ENCODE data around the gene CTIF.

GRCh38 chr18:48612917-48613316 is 74.1 kb downstream of the CTIF start:
- TF ChIP-seq EZH2 (IDR thresholded peaks at IDR 0.05; ENCODE audit: low read depth, unreplicated experiment) (no peak), POLR2AphosphoS5 (IDR thresholded peaks at IDR 0.05; ENCODE audit: low read depth) (no peak), STAT1 (IDR thresholded peaks at IDR 0.05; ENCODE audit: unreplicated experiment) (no peak), EZH2phosphoT487 (IDR thresholded peaks at IDR 0.05; ENCODE audit: unreplicated experiment) (no peak), NANOG (IDR thresholded peaks at IDR 0.05; ENCODE audit: borderline replicate concordance) (no peak), ZNF114 (CRISPR knock-in tag; IDR thresholded peaks at IDR 0.05) (no peak), JUNB (IDR thresholded peaks at IDR 0.05; ENCODE audit: unreplicated experiment) (no peak), ZNF331 (CRISPR knock-in tag; IDR thresholded peaks at IDR 0.05; ENCODE audit: low read depth) (no peak)
- TF ChIP-seq, protein P1, sequence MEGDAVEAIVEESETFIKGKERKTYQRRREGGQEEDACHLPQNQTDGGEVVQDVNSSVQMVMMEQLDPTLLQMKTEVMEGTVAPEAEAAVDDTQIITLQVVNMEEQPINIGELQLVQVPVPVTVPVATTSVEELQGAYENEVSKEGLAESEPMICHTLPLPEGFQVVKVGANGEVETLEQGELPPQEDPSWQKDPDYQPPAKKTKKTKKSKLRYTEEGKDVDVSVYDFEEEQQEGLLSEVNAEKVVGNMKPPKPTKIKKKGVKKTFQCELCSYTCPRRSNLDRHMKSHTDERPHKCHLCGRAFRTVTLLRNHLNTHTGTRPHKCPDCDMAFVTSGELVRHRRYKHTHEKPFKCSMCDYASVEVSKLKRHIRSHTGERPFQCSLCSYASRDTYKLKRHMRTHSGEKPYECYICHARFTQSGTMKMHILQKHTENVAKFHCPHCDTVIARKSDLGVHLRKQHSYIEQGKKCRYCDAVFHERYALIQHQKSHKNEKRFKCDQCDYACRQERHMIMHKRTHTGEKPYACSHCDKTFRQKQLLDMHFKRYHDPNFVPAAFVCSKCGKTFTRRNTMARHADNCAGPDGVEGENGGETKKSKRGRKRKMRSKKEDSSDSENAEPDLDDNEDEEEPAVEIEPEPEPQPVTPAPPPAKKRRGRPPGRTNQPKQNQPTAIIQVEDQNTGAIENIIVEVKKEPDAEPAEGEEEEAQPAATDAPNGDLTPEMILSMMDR (conservative IDR thresholded peaks at IDR 0.05; ENCODE audit: low read depth in 2 of 2) = no peak
- TF ChIP-seq, protein P2, sequence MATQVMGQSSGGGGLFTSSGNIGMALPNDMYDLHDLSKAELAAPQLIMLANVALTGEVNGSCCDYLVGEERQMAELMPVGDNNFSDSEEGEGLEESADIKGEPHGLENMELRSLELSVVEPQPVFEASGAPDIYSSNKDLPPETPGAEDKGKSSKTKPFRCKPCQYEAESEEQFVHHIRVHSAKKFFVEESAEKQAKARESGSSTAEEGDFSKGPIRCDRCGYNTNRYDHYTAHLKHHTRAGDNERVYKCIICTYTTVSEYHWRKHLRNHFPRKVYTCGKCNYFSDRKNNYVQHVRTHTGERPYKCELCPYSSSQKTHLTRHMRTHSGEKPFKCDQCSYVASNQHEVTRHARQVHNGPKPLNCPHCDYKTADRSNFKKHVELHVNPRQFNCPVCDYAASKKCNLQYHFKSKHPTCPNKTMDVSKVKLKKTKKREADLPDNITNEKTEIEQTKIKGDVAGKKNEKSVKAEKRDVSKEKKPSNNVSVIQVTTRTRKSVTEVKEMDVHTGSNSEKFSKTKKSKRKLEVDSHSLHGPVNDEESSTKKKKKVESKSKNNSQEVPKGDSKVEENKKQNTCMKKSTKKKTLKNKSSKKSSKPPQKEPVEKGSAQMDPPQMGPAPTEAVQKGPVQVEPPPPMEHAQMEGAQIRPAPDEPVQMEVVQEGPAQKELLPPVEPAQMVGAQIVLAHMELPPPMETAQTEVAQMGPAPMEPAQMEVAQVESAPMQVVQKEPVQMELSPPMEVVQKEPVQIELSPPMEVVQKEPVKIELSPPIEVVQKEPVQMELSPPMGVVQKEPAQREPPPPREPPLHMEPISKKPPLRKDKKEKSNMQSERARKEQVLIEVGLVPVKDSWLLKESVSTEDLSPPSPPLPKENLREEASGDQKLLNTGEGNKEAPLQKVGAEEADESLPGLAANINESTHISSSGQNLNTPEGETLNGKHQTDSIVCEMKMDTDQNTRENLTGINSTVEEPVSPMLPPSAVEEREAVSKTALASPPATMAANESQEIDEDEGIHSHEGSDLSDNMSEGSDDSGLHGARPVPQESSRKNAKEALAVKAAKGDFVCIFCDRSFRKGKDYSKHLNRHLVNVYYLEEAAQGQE (IDR thresholded peaks at IDR 0.05; ENCODE audit: unreplicated experiment) = no peak
